Subcutaneous adipose tissue (tissue), 4 donors: ENCODE data around the gene NR2C2AP. TPM values are rescaled to one million over a fixed set of nuclear protein-coding genes. Genes with fewer than 3 reads are reported as not detected.

Source experiments
- total RNA-seq, 4 donors: library from RNA; depleted of rRNA; stranded (reverse); fragments of >200 nt; gene quantifications; one replicate each; pipeline ENCODE4 v1.1.0, GENCODE V29; 2016
- TF ChIP-seq, protein P1 (sequence below): fragments of 450-650 bp; IDR thresholded peaks from one replicate; pipeline ENCODE4 v1.5.1; 2016; ENCODE audit warnings: low read depth, mild to moderate bottlenecking, control low read depth, antibody characterized with exemption, moderate library complexity

The NR2C2AP gene
- total RNA-seq, 4 donors from 2014 or later: 7.0 to 16.3 (median 11.9) TPM

DNA sequence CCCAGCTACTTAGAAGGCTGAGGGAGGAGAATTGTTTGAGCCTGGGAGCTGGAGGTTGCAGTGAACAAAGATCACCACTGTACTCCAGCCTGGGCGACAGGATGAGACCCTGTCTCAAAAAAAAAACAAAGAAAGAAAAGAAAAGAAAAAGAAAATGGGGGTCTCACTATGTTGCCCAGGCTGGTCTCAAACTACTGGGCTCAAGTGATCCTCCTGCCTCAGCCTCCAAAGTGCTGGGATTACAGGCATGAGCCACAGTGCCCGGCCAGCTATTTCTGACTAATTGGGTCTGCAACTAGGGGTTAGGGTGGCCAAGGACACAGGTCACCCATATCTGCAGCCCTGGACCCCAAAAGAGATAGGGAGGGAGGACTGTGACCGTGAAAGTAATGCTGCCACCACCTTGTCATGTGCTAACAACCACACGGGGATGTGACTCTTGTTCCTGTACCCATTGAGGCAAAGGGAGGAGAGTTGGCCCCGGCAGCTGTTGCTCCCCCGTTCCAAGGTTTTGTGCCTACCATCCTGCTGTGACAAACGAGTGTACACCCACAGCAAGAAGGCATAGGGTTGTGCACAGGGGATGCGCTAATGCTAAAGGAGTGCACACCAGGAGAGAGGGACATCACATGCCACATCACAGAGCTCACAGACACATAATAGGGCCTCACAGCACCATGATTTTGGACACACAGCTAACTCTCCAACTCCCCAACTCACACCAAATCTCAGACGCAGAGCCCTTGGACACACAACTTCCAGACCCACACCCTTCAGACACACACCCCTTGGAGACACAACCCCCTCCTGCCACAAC, 33.8 kb downstream of the NR2C2AP start:
- TF ChIP-seq, protein P1, sequence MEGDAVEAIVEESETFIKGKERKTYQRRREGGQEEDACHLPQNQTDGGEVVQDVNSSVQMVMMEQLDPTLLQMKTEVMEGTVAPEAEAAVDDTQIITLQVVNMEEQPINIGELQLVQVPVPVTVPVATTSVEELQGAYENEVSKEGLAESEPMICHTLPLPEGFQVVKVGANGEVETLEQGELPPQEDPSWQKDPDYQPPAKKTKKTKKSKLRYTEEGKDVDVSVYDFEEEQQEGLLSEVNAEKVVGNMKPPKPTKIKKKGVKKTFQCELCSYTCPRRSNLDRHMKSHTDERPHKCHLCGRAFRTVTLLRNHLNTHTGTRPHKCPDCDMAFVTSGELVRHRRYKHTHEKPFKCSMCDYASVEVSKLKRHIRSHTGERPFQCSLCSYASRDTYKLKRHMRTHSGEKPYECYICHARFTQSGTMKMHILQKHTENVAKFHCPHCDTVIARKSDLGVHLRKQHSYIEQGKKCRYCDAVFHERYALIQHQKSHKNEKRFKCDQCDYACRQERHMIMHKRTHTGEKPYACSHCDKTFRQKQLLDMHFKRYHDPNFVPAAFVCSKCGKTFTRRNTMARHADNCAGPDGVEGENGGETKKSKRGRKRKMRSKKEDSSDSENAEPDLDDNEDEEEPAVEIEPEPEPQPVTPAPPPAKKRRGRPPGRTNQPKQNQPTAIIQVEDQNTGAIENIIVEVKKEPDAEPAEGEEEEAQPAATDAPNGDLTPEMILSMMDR: no peak

DNA sequence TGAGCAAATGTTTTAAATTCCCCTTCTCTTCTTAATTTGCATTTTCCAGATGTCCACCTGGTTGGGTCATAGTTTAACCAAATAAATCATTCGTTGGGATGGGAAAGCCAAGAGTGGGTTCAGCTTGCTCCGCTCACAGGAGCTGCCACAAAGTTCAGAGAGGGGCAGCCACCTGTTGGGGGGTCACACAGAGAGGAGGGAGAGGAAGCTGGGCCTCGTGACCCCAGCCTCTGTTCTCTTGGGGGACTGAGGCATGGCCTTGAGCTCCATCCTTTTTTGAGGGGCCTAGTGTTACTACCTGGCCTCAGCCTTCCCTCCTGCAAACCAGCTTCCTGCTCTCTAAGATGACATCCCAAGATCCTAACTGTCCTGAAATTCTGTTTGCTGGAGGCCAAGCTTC, 35.6 kb downstream of the NR2C2AP start:
- TF ChIP-seq, protein P1: no peak

DNA sequence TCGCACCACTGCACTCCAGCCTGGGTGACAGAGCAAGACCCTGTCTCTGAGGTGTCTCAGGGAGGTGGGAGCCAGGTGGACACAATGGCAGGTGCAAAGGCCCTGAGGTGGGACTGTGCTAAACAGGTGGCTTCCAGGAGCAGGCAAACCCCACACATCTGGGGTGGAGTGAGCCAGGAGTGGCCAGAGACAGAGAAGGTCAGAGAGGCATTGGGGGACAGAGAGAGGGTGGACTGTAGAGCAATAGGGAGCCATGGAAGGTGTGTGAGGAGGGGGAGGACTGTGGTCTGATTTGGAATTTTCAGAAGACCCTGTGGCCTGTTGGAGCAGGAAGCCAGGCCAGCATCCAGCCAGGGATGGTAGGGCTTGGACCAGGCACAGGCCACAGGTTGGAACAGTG, 37.8 kb downstream of the NR2C2AP start:
- TF ChIP-seq, protein P1: no peak

- TF ChIP-seq, protein P1: no peak
Measured at GRCh38 chr19:19162495-19162894, 40.7 kb downstream of the NR2C2AP start.

- TF ChIP-seq, protein P1: no peak
Measured at GRCh38 chr19:19160461-19161035, 42.7 kb downstream of the NR2C2AP start.

DNA sequence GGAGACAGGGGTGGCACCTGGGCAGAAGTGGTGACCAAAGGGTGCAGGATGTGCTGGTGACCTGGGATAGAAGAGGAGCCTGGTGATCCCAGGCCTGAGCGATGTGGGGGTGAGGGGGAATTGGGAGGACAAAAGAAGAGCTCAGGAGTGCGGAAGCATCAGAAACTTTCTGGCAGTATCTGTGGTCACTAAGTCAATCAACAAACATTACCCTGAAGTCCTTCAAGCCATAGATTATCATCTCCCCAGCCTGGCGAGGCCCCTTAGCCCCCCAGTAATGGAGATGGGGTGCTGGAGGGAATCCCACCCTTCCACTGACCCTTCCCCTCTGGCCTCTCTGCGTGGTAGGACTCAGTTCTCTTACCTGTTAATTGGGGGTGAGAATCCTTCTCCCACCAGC, 43.7 kb downstream of the NR2C2AP start:
- TF ChIP-seq, protein P1: no peak

- TF ChIP-seq, protein P1: no peak
Measured at GRCh38 chr19:19157808-19158207, 45.4 kb downstream of the NR2C2AP start.
